ENCODE data around the gene CAPN11. TPM values are rescaled to one million over a fixed set of nuclear protein-coding genes. Genes with fewer than 3 reads are reported as not detected.

CAPN11 gene
- total RNA-seq, 1 donor from 2014 or later, result 0.07 TPM

DNA sequence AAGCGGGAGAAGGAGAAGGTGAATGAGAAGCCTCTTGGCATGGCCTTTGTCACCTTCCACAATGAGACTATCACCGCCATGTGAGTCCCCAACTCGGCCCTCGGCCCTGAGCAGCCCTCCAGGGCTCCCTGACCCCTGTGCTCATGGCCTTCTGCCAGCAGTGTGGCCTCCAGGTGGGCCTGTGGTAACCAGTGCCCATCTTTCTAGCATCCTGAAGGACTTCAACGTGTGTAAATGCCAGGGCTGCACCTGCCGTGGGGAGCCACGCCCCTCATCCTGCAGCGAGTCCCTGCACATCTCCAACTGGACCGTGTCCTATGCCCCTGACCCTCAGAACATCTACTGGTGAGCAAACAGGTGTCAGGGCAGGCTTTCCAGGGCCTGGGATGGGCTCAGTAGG lies 10.3 kb upstream of the CAPN11 start:
- Mint-ChIP-seq H3K9me3 (ENCODE audit: low read depth) (no peaks in the 10 kb centered on the region), H3K36me3 (ENCODE audit: low read depth) (peaks cover 29% of the 10 kb centered on the region), H3K27ac (ENCODE audit: unreplicated experiment) (no peak overlapping the region), H3K27me3 (ENCODE audit: low read depth) (no peaks in the 10 kb centered on the region), H3K4me1 (ENCODE audit: low read depth) (no peaks in the 10 kb centered on the region), H3K4me3 (ENCODE audit: unreplicated experiment) (no peak overlapping the region)
- TF ChIP-seq, protein P1, sequence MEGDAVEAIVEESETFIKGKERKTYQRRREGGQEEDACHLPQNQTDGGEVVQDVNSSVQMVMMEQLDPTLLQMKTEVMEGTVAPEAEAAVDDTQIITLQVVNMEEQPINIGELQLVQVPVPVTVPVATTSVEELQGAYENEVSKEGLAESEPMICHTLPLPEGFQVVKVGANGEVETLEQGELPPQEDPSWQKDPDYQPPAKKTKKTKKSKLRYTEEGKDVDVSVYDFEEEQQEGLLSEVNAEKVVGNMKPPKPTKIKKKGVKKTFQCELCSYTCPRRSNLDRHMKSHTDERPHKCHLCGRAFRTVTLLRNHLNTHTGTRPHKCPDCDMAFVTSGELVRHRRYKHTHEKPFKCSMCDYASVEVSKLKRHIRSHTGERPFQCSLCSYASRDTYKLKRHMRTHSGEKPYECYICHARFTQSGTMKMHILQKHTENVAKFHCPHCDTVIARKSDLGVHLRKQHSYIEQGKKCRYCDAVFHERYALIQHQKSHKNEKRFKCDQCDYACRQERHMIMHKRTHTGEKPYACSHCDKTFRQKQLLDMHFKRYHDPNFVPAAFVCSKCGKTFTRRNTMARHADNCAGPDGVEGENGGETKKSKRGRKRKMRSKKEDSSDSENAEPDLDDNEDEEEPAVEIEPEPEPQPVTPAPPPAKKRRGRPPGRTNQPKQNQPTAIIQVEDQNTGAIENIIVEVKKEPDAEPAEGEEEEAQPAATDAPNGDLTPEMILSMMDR (IDR thresholded peaks at IDR 0.05), result no peak
- DNase-seq (ENCODE audit: low spot score), result no peak

DNA sequence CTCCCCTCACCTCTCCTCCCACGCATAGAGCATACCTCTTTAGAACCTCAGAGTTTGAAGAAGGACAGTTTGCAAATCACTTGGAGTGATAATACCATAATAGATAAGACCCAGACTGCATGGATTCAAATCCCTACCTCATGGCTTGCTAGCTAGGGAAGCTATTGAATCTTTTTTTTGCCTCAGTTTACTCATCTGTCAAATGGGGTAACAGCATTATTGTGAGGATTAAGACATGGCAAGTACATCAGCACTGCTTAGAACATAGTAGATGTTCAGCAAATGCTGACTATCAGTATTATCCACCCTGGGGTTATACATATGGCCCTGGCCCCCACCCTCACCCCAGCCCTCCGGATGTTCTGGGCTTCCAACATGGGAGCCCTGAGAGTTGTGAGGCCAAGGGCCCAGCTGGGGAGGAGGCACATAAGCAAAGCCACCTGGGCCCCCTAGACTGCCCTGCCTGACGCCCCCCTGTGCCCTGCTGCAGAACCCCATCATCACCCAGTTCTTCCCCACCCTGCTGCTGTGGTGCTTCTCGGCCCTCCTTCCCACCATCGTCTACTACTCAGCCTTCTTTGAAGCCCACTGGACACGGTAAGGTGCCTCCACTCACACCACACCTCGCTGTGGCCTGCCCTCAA lies 9.1 kb upstream of the CAPN11 start:
- Mint-ChIP-seq H3K4me1 (ENCODE audit: low read depth) (no peaks in the 10 kb centered on the region), H3K27me3 (ENCODE audit: low read depth) (no peaks in the 10 kb centered on the region), H3K27ac (ENCODE audit: unreplicated experiment) (no peak overlapping the region), H3K4me3 (ENCODE audit: unreplicated experiment) (no peak overlapping the region), H3K9me3 (ENCODE audit: low read depth) (no peaks in the 10 kb centered on the region), H3K36me3 (ENCODE audit: low read depth) (peaks cover 25% of the 10 kb centered on the region)
- TF ChIP-seq, protein P1 (IDR thresholded peaks at IDR 0.05), result no peak
- DNase-seq (ENCODE audit: low spot score), result no peak

DNA sequence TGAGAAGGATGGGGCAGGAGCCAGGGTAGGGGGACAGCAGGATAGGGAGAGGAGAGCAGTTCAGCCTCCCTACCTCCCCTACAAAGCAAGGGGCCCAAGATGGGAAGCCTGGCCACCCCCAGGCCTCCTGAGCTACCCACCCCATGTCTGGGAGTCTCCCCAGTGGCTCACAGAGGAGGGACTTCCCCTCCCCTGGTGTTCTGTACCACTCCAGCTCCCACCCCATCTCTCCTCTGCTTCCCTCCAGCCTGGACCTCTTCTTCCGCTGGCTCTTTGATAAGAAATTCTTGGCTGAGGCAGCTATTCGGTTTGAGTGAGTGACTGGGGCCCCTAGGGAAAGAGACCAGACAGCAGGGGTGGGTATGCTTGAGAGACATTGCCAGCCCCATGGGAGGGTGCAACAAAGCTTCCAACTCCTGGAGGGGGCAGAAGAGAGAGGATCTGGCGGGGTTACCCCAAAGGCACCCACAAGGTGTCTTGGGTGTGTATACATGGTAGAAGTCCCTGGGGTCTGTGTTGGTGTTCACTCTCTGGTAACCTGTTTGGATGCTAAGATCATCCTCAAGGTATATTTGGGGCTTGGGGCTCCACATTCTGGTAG lies 8.2 kb upstream of the CAPN11 start:
- DNase-seq (ENCODE audit: low spot score), result no peak
- H3K27me3 Mint-ChIP-seq (ENCODE audit: low read depth), result no peaks in the 10 kb centered on the region
- TF ChIP-seq, protein P1 (IDR thresholded peaks at IDR 0.05), result no peak
- no peak overlapping the region for H3K27ac Mint-ChIP-seq (ENCODE audit: unreplicated experiment)
- peaks cover 25% of the 10 kb centered on the region for H3K36me3 Mint-ChIP-seq (ENCODE audit: low read depth)
- H3K9me3 Mint-ChIP-seq (ENCODE audit: low read depth), result no peaks in the 10 kb centered on the region
- H3K4me1 Mint-ChIP-seq (ENCODE audit: low read depth), result no peaks in the 10 kb centered on the region
- H3K4me3 Mint-ChIP-seq (ENCODE audit: unreplicated experiment), result no peak overlapping the region

DNA sequence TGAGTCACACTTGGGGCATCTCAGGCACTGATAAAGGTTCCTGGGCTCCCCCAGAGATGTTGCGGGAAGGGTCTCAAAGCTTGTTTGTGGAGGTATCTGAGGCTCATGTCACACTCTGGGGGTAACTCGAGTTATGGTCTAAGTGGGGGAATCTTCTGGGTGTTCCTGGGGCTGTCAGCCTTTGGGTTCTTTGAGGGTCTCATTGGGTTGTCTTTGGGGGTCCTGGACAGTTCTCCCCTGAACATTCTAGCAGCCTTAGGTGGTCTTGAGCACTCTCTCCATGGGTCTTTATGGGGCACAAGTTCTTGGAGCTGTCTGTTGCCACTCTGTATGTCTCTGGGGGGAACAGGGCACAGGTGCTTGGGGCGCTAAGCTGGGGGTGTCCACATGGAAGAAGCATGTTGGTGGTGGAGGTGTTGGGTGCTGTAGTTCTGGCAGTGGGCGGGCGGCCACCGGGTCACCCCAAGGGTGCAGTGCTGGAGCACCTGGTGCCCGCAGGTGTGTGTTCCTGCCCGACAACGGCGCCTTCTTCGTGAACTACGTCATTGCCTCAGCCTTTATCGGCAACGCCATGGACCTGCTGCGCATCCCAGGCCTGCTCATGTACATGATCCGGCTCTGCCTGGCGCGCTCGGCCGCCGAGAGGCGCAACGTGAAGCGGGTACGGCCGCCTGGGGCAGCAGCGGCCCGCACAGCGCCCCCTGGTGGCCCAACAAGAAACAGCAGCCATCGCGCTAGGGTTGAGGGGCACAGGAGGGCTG lies 7.1 kb upstream of the CAPN11 start:
- TF ChIP-seq, protein P1 (IDR thresholded peaks at IDR 0.05), result peak; percentile 100
- no peak overlapping the region for H3K4me3 Mint-ChIP-seq (ENCODE audit: unreplicated experiment)
- DNase-seq (ENCODE audit: low spot score), result no peak
- H3K27ac Mint-ChIP-seq (ENCODE audit: unreplicated experiment), result no peak overlapping the region
- H3K36me3 Mint-ChIP-seq (ENCODE audit: low read depth), result peaks cover 18% of the 10 kb centered on the region
- H3K9me3 Mint-ChIP-seq (ENCODE audit: low read depth), result no peaks in the 10 kb centered on the region
- H3K27me3 Mint-ChIP-seq (ENCODE audit: low read depth), result no peaks in the 10 kb centered on the region
- H3K4me1 Mint-ChIP-seq (ENCODE audit: low read depth), result no peaks in the 10 kb centered on the region

DNA sequence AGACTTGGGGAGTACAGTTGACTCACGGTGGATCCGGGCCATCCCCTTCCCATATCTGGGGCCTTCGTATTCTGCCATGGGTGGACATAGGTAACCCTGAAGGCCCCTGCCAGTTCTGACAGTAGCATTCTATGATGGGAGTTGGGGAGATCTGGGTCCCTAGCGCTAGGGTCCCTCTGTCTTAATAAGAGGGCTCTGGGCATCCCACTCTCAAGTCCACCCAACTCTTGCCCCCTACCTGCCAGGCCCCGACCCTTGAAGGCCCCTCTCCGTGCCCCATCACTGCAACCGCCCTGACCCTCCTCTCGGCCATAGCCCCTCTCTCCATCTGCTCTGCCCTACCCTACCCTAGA lies 6.5 kb upstream of the CAPN11 start:
- Mint-ChIP-seq H3K36me3 (ENCODE audit: low read depth) (peaks cover 13% of the 10 kb centered on the region), H3K9me3 (ENCODE audit: low read depth) (no peaks in the 10 kb centered on the region), H3K27me3 (ENCODE audit: low read depth) (no peaks in the 10 kb centered on the region), H3K27ac (ENCODE audit: unreplicated experiment) (no peak overlapping the region), H3K4me3 (ENCODE audit: unreplicated experiment) (no peak overlapping the region), H3K4me1 (ENCODE audit: low read depth) (no peaks in the 10 kb centered on the region)
- no peak for DNase-seq (ENCODE audit: low spot score)
- TF ChIP-seq, protein P1 (IDR thresholded peaks at IDR 0.05), result peak; percentile 54
